ENCODE measurements around the gene TMEM203.

Gene TMEM203

DNA sequence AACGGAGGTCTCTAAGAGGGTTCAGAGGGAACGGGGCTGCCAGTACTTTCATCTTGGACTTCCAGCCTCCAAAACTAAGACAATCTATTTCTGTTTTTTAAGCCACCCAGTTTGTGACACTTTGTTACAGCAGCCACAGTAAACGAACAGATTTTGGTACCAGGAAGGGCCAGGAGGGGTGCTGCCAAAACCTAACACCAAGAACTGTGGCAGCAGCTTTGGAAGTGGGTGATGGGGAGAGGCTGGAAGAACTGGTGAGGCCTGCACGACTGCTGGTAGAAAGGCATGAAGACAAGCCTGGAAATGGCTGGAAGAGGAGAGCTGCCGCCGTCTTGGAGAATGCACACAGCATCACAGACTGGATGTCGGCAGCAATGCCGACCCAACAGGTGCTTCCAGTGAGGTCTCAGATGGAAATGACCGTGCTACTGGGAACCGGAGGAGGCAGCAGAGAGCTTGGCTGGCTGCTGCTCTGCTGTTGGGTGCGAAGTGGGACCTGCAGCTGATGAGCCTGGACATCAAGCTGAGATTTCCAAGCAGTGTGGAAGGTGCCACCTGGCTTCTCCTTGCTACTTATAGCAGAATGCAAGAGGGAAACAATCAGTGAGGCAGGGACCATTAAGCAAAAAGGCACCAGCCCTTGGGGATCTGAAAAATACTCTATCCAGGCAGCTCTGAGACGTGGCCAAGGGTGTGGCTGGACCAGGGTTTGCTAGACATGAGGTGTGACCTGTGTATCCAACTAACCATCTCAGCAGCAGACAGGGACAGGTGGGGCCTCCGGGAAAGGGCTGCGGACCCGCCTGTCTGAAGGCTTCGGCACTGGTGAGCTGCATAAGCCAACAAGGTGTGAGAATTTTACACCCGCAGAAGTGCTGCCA lies 28.9 kb downstream of the TMEM203 start:
- H3K27me3 ChIP-seq (replicated peaks; ENCODE audit: control insufficient read depth, insufficient read depth, low read length), result no peaks in the 10 kb centered on the region; the same call in 1 of the 2 replicates
- H3K36me3 ChIP-seq (ENCODE audit: control insufficient read depth, insufficient read depth, low read length), result peaks cover 15% of the 10 kb centered on the region
- TF ChIP-seq, protein P1, sequence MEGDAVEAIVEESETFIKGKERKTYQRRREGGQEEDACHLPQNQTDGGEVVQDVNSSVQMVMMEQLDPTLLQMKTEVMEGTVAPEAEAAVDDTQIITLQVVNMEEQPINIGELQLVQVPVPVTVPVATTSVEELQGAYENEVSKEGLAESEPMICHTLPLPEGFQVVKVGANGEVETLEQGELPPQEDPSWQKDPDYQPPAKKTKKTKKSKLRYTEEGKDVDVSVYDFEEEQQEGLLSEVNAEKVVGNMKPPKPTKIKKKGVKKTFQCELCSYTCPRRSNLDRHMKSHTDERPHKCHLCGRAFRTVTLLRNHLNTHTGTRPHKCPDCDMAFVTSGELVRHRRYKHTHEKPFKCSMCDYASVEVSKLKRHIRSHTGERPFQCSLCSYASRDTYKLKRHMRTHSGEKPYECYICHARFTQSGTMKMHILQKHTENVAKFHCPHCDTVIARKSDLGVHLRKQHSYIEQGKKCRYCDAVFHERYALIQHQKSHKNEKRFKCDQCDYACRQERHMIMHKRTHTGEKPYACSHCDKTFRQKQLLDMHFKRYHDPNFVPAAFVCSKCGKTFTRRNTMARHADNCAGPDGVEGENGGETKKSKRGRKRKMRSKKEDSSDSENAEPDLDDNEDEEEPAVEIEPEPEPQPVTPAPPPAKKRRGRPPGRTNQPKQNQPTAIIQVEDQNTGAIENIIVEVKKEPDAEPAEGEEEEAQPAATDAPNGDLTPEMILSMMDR (IDR thresholded peaks at IDR 0.05; ENCODE audit: insufficient read depth, low read length, poor library complexity, severe bottlenecking), result peak; percentile 48
- no peak for DNase-seq (ENCODE audit: extremely low read depth, insufficient read length)
- H3K4me3 ChIP-seq (replicated peaks; ENCODE audit: low read depth, low read length), result no peak overlapping the region

DNA sequence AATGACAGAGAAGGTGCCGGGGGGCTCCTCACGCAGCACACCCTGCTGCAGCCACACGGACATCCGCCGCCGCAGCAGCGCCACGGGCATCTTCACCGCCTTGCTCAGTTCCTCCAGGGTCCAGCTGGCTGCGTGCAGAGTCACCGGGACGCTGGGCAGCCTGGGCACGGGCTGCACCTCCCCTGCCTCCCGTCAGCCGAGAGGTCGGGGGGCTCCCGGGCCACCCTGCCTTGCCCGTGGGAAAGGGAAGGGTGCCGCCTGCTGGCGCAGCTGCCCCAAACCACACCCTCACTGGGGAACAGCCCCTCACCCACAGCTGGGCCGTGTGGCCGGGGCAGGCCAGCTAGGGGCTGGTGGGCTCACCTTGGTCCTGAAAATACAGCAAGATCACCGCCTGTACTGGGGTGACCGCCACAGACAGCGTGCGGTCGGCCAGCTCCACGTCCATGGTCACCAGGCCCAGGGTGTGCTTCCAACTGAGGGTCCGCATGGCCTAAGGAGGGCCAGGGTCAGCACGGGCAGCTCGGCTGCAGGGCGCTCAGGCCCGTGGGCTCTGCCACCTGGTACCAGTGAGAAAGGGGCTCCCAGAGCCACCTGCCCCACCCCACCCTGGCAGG lies 30.0 kb downstream of the TMEM203 start:
- Histone ChIP-seq H3K36me3 (ENCODE audit: control insufficient read depth, insufficient read depth, low read length) (peaks cover 9% of the 10 kb centered on the region), H3K27me3 (replicated peaks; ENCODE audit: control insufficient read depth, insufficient read depth, low read length) (no peaks in the 10 kb centered on the region; the same call in 1 of the 2 replicates), H3K4me3 (replicated peaks; ENCODE audit: low read depth, low read length) (no peak overlapping the region)
- TF ChIP-seq, protein P1 (IDR thresholded peaks at IDR 0.05; ENCODE audit: insufficient read depth, low read length, poor library complexity, severe bottlenecking), result peak; percentile 42
- DNase-seq (ENCODE audit: extremely low read depth, insufficient read length), result no peak

DNA sequence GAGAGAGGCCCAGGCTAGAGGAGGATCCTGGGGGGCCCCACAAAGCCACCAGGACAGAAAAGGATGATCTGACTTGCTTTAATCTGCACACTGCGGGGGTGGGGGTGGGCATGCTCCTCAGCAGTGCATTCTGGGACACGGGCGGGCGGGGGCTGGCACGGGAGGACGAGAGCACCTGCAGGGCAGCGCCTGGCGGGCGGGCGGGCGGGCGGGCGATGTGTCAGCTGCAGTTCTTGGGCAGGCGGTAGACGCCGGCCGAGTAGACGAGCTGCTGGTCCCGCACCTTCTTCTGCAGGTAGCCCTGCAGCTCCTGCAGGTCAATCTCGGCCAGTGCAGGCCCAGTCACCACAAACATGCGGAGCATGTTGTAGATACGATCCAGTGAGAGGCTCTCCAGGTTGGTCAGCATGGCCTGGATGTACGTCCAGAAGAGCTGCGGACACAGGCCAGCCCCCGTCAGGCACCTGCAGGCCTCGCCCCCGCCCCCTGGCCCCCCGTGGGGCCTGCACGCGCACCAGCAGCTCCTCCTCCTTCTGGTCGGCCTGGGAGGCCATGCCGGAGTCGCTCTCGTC lies 30.6 kb downstream of the TMEM203 start:
- TF ChIP-seq, protein P1 (IDR thresholded peaks at IDR 0.05; ENCODE audit: insufficient read depth, low read length, poor library complexity, severe bottlenecking), result no peak
- no peak for DNase-seq (ENCODE audit: extremely low read depth, insufficient read length)
- no peaks in the 10 kb centered on the region; the same call in 1 of the 2 replicates for H3K27me3 ChIP-seq (replicated peaks; ENCODE audit: control insufficient read depth, insufficient read depth, low read length)
- H3K36me3 ChIP-seq (ENCODE audit: control insufficient read depth, insufficient read depth, low read length), result peaks cover 5% of the 10 kb centered on the region
- no peak overlapping the region for H3K4me3 ChIP-seq (replicated peaks; ENCODE audit: low read depth, low read length)

DNA sequence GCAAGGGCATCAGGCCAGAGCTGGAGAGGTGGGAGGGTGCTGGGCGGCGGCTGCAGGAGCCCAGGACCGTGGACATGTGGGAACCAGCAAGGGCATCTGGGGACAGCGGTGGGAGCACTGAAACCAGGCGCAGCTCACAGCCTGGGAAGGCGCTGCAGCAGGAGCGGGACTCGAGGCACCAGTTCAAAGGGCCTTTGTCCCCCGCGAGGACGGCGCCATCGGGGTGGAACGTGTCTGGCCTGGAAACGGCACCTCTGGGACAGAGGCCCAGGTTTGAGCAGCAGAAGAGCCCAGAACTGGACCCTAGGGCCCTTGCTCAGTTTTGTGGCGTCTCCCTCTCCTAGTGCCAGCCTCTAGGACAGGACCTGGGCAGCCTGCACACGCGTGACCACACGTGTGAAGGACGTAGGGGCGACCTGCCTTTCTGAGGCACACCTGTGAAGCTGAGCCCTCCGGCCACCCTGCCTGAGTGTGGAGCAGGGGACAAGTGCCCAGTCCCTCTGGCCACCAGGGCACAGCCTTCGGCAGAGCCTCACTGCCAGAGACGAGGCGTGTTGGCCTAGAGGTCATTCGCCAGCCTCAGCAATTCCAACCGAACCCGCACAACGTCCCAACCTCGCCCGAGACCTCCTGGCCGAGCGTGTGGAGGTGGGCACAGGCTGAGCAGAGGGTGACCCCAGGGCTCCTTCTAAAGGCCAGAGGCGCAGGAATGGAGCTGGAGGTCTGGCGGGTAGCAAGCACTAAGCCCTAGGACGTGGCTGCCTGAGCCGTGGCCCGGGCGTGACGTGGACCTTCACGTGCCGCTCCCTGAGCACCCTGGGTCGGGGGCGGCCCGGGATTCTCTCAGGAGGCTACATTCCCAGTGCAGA lies 31.4 kb downstream of the TMEM203 start:
- DNase-seq (ENCODE audit: extremely low read depth, insufficient read length), result no peak
- Histone ChIP-seq H3K27me3 (replicated peaks; ENCODE audit: control insufficient read depth, insufficient read depth, low read length) (no peaks in the 10 kb centered on the region; the same call in 1 of the 2 replicates), H3K36me3 (ENCODE audit: control insufficient read depth, insufficient read depth, low read length) (peaks cover 2% of the 10 kb centered on the region), H3K4me3 (replicated peaks; ENCODE audit: low read depth, low read length) (no peak overlapping the region)
- TF ChIP-seq, protein P1 (IDR thresholded peaks at IDR 0.05; ENCODE audit: insufficient read depth, low read length, poor library complexity, severe bottlenecking), result no peak
